ENCODE results near the gene RNASE8. TPM values are rescaled to one million over a fixed set of nuclear protein-coding genes. Genes with fewer than 3 reads are reported as not detected.

Gene RNASE8
- total and polyA plus RNA-seq, 2 of the 8 experiments (the other 6 are each of a cell fraction or from before 2014, with no cell fraction given): not detected

- TF ChIP-seq EP300 (IDR thresholded peaks at IDR 0.05; ENCODE audit: borderline replicate concordance in 1 of 2, low read depth in 2 of 2, low read length in 2 of 2): no peak
These were observed 18.3 kb downstream of the RNASE8 start (continued) for GRCh38 chr14:21075719-21076437.
